ENCODE measurements around the gene IL2RA. TPM values are rescaled to one million over a fixed set of nuclear protein-coding genes. Genes with fewer than 3 reads are reported as not detected.

IL2RA gene
- total RNA-seq, 1 donor from 2014 or later = not detected

GRCh38 chr10:6050801-6051445, 11.2 kb downstream of the IL2RA start:
- TF ChIP-seq CTCF (conservative IDR thresholded peaks at IDR 0.05; ENCODE audit: low read depth, low read length) = peak; percentile 46
- no peak for DNase-seq (ENCODE audit: low read depth)

DNA sequence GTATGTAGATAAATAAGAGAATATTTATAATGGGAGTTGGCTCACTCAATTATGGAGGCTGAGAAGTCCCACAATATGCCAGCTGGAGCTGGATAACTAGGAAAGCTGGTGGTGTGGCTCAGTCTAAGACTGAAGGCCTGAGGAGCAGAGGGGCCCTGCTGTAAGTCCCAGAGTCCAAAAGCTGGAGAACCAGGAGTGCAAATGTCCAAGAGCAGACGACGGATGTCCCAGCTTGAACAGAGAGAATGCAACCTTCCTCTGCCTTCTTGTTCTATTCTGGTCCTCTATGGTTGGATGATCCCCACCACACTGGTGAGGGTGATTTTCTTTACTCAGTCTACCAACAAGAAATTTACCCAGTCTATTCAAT, 13.2 kb downstream of the IL2RA start:
- no peak for TF ChIP-seq CTCF (conservative IDR thresholded peaks at IDR 0.05; ENCODE audit: low read depth, low read length)
- no peak overlapping the region for H3K4me3 ChIP-seq (ENCODE audit: low read depth, low read length)
- no peak for DNase-seq (ENCODE audit: low read depth)

More at GRCh38 chr10:6050801-6051445, 11.2 kb downstream of the IL2RA start:
- H3K4me3 ChIP-seq (ENCODE audit: low read depth, low read length) = peak overlapping the region; percentile 43

DNA sequence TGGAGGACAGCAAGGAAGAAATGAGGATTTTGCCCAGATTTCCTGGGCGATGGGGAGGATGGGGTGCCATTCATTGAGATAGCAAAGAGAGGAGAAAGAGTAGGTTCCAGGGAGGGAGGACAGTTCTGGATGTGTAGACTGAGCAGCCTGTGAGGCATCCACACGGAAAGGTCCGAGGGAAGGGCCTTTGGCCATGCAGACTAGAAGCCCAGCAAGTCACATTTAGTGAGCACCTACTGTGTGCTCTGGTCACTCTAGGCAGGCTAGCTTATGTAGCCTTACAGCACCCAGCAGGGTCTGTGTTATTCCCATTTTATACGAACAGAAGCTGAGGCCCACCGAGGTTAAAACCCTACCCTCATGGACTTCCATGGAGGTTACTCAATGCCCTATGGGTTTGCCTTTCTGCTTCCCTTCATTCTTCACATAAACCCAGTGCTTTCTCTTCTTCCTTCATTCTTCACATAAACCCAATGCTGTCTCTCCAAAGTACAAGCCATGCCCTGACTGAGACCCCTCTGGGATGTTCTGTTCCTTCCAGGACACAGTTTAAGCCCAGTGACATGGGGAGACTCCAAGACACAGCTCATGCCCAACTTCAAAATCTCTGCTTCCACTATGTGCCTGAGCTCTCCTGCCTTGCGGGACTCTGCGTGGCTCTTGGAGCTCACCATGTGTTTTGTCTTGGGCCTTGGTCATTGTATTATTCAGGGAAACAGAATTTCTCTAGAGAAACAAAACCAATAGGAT, 13.7 kb downstream of the IL2RA start:
- H3K4me3 ChIP-seq (ENCODE audit: low read depth, low read length) = no peak overlapping the region
- no peak for TF ChIP-seq CTCF (conservative IDR thresholded peaks at IDR 0.05; ENCODE audit: low read depth, low read length)
- DNase-seq (ENCODE audit: low read depth) = no peak

GRCh38 chr10:6047847-6048246, 14.3 kb downstream of the IL2RA start:
- no peak overlapping the region for H3K4me3 ChIP-seq (ENCODE audit: low read depth, low read length)
- DNase-seq (ENCODE audit: low read depth) = no peak
- TF ChIP-seq CTCF (conservative IDR thresholded peaks at IDR 0.05; ENCODE audit: low read depth, low read length) = no peak

- no peak for TF ChIP-seq CTCF (conservative IDR thresholded peaks at IDR 0.05; ENCODE audit: low read depth, low read length)
- no peak overlapping the region for H3K4me3 ChIP-seq (ENCODE audit: low read depth, low read length)
- no peak for DNase-seq (ENCODE audit: low read depth)
Observed at GRCh38 chr10:6046773-6047611, 15.2 kb downstream of the IL2RA start.

DNA sequence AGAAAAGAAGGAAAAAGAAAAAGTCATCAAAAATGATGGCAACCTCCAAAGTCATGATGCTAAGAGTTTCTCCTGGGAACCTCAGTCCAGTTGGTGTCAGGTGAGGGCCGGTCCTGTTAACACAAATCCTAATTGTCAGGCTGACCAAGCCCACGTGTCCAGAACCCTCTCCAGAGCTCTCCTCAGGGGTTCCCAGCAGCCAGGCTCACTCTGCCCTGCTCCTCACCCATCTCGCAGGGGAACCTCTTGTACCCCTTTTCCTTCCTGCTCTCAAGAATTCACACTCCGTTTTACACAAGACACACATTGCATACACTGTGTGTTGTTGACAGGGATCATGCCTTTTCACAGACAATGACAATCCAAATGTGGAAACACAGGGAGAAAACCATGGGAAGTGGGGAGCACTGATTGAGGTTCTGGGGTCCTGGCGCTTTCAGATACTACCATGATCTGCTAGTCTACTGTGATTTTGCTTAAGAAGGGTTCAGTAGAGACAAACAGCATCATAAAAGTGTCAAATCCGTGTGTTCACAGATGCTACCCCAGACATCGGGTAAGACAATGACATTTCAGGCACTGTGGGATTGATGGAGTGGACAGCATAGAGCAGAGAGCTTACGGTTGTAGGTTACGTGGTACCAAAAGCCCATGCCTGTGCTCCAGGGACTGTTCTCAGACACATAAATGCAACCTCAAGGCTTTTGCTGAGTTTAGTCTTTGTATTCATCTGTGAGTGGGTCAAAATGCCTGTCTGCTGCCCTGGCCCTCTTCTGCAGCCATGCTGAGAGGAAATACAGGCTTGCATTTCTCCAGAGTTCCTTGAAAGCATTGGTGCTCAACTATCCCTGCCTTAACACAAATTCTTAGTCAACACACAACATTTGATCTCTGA, 16.0 kb downstream of the IL2RA start:
- no peak for DNase-seq (ENCODE audit: low read depth)
- no peak for TF ChIP-seq CTCF (conservative IDR thresholded peaks at IDR 0.05; ENCODE audit: low read depth, low read length)
- H3K4me3 ChIP-seq (ENCODE audit: low read depth, low read length) = no peak overlapping the region

Data from epithelial cell of proximal tubule (primary cell).